Activated CD4-positive, alpha-beta T cell treated with anti-CD3 and anti-CD28 coated beads for 48 hours (primary cell): ENCODE measurements around the gene GPR183.

Experiments
- DNase-seq: peaks from one replicate; pipeline ENCODE4 v3.0.0-alpha.2; 2020

Gene GPR183

GRCh38 chr13:99339230-99339721 lies 32.1 kb upstream of the GPR183 start:
- DNase-seq: no peak

GRCh38 chr13:99335603-99336002 lies 28.4 kb upstream of the GPR183 start:
- no peak for DNase-seq

GRCh38 chr13:99335087-99335486 lies 27.9 kb upstream of the GPR183 start:
- DNase-seq: no peak

- DNase-seq: no peak
Observed at GRCh38 chr13:99334221-99334620, 27.0 kb upstream of the GPR183 start.

GRCh38 chr13:99332456-99332855 lies 25.3 kb upstream of the GPR183 start:
- no peak for DNase-seq

GRCh38 chr13:99331881-99332293 lies 24.7 kb upstream of the GPR183 start:
- DNase-seq: no peak

- DNase-seq: no peak
Observed at GRCh38 chr13:99330942-99331341, 23.7 kb upstream of the GPR183 start.

GRCh38 chr13:99329477-99329876 lies 22.3 kb upstream of the GPR183 start:
- no peak for DNase-seq

- no peak for DNase-seq
Observed at GRCh38 chr13:99327761-99328160, 20.6 kb upstream of the GPR183 start.

- DNase-seq: no peak
Observed at GRCh38 chr13:99327126-99327525, 19.9 kb upstream of the GPR183 start.

GRCh38 chr13:99326012-99326411 lies 18.8 kb upstream of the GPR183 start:
- DNase-seq: no peak

- DNase-seq: no peak
Observed at GRCh38 chr13:99323488-99323887, 16.3 kb upstream of the GPR183 start.

GRCh38 chr13:99322297-99323103 lies 15.3 kb upstream of the GPR183 start:
- DNase-seq: peak; percentile 65

GRCh38 chr13:99321709-99322108 lies 14.5 kb upstream of the GPR183 start:
- no peak for DNase-seq

GRCh38 chr13:99320693-99321481 lies 13.7 kb upstream of the GPR183 start:
- DNase-seq: no peak

- no peak for DNase-seq
Observed at GRCh38 chr13:99316657-99317256, 9.6 kb upstream of the GPR183 start.

- DNase-seq: no peak
Observed at GRCh38 chr13:99316224-99316623, 9.0 kb upstream of the GPR183 start.

- DNase-seq: no peak
Observed at GRCh38 chr13:99315186-99315585, 8.0 kb upstream of the GPR183 start.

- DNase-seq: peak; percentile 83
Observed at GRCh38 chr13:99314640-99315176, 7.5 kb upstream of the GPR183 start.

- no peak for DNase-seq
Observed at GRCh38 chr13:99313941-99314340, 6.7 kb upstream of the GPR183 start.

GRCh38 chr13:99313501-99313900 lies 6.3 kb upstream of the GPR183 start:
- DNase-seq: no peak

- peak; percentile 63 for DNase-seq
Observed at GRCh38 chr13:99312493-99312883, 5.3 kb upstream of the GPR183 start.

- DNase-seq: no peak
Observed at GRCh38 chr13:99311748-99312492, 4.7 kb upstream of the GPR183 start.
